Inflammatory macrophage treated with lipopolysaccharide for 4 hours (primary cell): ENCODE data around the gene DIRAS1.
A peak's percentile ranks its signal among the peaks of the same experiment; 100 is the strongest.

Experiments
- DNase-seq: peaks from one replicate; pipeline ENCODE4 v3.0.0-alpha.2; 2020

Gene DIRAS1, protein sequence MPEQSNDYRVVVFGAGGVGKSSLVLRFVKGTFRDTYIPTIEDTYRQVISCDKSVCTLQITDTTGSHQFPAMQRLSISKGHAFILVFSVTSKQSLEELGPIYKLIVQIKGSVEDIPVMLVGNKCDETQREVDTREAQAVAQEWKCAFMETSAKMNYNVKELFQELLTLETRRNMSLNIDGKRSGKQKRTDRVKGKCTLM

DNA sequence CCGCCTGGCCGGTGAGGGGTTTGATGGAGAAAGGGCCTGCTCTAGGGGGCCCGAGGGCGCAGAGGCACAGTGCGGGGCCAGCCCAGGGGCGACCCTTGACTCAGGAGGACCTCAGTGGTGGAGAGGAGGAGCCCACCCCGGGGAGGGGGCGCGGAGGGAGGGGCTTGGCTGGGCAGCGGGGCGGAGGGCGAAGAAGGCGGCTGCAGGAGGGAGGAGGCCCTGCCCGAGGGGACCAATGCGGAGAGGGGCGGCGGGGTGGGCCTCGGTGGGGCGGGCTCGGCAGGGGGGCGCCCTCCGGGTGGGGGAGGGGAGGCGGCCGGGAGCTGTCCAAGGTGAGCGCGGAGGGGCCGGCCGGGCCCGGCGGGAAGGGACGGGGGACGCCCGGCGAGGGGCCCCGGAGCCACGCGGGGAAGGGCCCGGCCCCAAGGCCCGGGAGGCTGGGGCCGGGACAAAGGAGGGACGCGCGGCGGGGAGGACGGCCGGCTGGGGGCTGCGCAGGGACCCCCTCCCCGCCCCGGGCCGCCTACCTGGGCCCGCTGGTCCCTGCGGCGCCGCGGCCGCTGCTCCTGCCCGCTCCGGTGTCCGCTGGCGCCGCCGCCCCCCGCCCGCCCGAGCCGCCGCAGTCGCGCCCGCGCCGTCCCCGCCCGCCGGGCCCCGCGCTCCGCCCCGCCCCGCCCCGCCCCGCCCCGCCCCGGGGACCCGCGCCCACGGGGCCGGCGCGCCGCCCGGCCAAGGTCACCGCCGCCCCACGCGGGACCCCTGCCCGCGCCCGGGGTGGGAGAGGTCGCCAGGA lies at the start of gene DIRAS1:
TSS of gene DIRAS1 (minus strand) at position 596 of the 793 bp plus-strand sequence. CDS start 3,566 bp downstream, outside the sequence.
- no peak for DNase-seq

DNA sequence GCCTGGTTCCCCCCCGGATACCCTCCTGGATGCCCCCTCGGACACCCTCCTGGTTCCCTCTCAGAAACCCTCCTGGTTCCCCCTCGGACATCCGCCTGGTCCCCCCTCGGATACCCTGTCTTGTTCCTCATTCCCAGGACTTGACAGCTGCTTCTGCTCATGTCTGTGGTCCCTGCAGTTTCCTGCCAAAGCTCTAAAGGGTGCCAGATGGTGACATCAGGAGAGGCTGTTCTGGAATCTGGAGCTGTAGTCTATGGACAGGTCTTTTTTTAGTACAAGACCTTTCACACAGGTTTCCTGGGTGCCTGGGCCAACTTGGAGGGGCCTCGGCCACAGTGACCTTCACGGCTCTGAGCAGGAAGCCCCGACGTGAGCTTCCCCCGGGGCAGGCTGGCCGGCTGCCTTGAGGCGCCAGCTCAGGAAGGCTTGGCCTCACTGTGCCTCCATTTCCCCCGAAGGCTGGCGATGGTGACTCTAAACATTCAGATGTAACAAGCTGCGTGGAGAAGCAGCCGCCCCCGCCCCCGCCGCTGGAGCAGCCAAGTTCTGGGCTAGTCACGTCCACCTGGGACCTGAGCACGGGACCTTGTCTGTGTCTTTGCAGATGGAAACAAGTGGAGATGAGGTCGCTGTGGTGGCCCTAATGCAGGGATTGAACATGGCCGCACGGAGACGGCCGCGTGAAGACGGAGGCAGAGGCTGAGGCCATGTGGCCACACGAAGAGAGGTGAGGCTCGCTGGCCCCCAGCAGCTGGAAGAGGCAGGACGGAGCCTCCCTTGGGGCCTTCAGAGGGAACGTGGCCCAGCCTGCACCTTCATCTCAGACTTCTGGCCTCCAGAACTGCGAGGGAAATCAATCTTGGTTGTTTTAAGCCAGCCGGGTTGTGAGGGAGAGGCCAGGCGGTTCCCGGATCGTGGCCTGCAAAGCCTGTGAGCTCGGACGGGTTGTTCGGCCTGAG lies 49.2 kb upstream of the DIRAS1 start:
- peak; percentile 39 for DNase-seq

DNA sequence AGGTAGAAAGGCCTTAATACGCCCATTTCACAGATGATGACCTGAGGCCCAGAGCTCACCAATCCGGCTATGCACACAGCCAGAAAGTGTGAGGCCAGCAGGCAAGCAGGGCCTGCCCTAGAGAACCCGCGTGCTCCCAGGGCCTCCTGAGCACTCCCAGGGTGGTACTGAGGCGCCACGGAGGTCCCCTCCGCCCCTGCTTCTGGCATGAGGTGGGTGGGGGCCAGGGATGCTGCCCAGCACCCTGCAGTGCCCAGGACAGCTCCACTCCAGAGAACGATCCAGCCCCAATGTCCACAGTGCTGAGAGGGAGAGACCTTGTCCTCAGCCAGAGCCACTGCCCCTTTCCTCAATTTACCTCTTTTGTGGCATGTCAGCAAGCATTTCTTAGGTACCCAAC lies 48.0 kb upstream of the DIRAS1 start:
- DNase-seq = no peak

DNA sequence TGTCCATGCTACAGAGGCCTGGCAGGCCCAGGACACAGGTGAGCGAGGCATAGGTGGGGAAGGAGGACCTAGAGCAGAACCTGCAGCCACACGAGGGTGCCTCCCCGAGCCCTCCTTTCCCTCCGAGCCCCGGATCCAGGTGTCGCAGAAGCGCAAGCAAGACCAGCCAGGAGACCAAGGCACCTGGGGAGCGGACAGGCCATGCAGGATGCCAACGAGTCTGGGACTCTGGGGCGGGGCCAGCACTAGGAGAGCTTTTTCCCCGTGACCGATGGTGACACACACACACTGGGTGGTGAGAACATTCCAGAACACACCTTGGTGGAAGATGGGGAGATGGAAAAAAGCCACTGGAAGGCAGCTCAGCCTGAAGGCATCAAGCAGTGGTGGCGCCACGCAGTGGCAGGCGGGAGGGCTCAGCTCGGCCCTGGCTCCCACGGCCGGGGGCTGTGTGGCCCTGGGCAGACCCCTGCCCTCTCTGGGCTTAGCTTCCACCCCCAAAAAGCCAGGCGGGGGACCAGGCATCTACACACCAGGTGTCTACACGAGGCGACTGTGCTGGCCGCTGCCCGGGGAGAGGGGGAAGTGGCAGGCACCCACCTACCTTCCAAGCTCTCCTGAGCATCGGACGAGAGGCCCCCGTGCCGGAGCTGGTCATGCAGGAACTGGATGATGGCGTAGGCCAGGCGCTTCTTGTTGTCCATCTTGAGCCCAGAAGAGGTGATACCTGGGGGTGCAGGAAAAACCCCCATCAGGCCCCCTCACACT lies 47.4 kb upstream of the DIRAS1 start:
- DNase-seq = no peak

DNA sequence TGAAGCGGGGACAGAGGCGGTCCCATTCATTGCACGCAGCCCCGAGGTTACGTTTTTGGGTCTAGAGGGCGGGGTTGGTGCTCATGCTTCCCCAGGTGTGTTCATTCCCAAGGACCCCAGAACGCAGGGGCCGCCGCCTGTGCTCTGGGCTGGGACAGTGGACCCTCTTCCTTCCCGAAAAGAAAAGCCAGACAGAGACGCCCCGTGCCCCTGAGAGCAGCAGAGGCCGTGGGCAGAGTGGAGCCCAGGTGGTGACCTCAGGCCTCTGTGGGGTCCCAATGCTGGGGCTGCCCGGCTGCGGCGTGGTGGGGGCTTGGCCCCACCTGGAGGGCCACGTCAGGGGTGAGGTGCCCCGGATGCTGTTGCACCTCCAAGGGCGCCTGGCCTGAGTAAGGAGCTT lies 46.5 kb upstream of the DIRAS1 start:
- no peak for DNase-seq

DNA sequence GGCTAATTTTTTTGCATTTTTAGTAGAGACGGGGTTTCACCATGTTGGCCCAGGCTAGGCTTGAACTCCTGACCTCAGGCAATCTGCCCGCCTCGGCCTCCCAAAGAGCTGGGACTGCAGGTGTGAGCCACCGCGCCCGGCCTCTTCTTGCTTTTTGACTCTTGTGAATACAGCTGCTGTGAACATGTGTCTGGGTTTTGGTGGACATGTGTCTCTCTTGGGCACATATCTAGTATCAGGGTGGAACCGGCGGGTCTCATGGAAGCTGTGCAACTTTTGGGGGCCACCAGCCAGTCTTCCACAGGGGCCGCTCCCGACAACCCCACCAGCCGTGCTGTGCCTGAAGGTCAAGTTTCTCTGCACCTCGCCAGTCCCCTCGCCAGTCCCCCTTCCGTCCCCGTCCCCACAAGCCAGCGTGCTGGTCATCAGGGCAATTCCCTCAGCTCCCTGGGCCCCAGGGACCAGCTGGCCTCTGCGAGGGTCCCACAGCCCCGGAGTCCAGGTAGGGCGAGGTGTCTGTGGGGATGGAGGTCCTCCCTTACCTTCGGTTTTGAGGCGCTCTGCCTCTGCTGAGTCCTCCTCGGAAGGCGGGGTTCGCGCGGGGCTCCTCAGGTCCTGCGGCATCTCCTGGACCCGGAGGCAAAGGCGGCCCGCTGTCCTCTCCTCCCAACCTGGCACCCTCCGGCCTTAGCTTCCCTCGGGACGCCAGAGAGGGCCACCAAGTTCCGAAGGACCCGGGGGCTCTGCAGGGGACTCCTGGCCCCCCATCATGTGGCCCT lies 45.6 kb upstream of the DIRAS1 start:
- no peak for DNase-seq

DNA sequence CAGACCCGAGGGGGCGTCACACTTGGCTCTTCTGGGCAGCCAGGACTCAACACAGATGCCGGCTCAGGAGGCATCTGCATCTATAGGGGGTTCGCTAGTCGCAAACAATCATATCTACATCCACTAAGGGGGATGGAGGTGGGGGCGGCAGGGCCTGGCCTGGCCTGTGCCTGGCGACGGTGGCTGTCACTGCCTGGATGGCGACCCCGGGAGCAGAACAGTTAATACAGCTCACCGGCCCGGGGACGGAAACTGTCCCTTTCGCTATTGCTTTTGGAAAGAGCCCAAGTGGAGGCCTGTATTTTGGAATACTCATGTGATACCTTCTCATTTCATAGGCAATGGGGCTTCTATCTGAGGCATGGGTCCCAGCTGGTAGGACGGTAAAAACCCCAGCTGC lies 44.2 kb upstream of the DIRAS1 start:
- no peak for DNase-seq

DNA sequence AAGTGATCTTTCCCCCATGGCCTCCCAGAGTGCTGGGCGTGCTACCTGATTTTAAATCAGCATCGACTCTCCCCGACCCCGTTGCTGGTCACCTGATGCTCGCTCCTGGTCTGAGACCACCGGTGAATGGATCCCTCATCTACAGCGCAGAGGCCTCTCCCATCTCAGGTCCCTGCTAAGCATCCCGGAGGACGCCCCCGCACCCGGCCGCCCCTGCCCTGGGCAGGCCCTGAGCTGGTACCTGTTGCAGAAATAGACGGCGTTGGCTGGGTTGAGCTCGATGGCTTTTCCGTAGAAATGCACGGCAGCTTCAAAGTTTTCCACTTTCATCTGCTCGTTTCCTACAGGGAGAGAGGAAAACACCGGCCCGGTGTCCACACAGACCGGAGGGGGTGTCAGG lies 43.8 kb upstream of the DIRAS1 start:
- DNase-seq = no peak

DNA sequence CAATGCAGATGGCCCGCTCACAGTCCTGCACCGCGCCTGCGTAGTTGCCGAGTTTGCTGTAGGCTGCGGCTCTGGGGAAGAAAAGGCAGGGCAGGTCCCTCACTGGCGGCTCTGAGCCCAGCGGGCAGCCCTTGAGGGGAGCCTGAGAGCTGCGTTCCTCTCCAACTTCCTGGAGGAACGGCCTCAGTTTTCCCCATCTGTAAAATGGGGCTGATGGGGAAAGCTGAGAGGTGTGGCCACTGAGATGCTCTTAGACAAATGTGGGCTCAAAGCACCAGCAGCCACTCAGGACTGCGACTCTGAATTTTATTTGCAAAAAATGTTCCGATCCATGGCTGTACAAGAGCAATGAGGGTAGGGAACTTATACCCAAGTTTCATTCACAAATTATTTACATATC lies 42.5 kb upstream of the DIRAS1 start:
- no peak for DNase-seq

DNA sequence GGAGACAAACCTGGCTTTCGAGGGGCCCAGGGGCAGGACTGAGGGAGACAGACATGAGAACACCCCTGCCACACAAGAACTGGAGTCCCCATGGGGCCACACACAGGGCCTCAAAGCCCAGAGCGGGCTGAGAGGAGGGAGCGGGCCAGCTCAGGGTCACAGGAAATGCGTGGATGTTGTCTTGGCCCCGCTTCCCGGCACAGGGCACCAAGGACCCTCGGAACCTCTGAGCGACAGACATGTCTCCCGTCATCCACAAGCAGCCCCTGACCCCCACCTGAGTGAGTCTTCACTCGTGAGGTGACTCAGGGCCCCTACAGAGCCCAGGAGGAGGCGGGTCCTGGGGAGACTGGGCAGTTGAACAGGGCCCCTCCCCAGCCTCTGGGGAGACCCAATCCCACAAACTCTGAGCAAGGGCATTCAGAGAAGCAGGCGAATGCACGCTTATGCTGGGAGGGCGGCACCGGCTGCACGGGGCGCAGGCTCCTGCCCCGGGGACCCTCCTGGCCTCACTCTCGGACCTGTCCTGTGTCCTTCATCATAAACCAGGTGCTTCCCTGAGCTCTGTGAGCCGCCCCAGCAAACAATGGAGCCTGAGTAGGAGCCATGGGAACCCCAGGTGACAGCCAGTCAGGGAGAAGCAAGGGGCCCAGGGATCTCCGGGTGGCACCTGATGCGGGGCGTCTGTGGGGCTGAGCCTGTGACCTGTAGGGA lies 41.8 kb upstream of the DIRAS1 start:
- no peak for DNase-seq

DNA sequence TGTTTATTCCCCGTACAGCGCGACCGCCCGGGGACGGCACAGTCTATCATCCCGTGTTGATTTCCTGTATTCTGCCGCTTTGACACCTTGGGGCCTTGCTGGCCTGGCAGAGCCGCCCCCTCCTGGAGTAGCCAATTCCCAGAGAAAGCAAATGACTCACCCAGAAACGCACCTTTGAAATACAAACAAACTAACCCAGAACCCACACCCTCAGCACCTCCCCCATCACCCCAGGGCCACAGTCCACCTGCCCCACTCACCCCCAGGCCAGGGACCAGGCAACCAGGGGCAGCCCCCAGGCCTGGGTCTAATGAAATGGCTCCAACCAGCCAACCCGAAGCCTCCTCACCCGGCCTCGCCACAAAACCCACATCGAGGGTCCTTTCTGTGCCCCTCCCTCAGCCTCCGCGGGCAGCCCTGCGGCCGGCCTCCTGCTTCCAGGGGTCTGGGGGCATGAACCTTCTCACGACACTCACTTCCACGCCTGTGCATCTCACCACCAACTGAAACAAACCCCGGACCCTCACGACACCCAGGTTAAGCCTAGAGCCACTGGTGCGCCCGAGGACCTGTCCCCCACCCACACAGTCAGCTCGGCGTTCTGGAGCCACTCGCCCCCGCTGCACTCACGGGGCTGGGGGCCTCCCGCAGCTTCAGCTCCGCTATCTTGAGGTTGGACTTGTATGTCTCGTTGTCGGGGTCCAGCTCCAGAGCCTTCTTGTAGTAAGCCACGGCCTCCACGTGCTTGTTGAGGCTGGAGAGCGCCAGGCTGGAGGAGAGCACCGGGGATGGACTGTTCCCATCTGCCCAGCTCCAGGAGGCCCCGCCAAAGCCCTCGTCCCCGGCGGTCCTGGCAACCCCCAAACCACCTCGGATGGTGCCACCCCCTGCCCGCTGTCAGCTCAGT lies 41.0 kb upstream of the DIRAS1 start:
- DNase-seq = no peak

DNA sequence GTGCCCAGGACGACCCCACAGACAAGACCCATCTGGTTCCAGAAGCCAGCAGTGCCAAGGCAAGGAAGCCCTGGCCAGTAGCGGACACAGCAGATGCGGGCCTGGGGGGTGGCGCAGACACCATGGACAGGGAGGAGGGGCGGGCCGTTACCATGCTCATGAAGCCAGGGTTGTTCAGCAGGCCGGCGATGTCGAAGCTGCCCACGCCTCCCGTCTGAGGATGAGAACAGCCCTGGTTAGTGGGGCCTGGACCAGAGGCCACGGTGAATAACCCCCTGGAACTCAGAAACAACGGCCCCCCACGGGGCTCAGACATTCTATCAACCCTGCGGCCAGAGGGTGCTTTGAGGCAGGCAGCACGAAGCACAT lies 40.1 kb upstream of the DIRAS1 start:
- no peak for DNase-seq

DNA sequence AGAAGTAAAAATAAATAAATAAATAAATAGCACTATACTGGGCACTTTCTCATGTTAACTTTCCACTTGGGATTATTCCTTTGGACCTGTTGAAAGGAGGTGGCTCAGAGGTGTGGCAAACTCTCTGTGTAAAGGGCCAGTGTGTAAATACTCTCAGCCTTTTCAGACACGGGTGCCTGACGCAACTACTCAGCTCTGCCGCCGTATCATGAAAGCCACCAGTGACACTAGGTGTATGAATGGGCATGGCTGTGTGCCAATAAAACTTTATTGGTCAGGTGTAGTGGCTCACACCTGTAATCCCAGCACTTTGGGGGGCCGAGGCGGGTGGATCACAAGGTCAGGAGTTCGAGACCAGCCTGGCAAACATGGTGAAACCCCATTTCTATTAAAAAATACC lies 38.8 kb upstream of the DIRAS1 start:
- no peak for DNase-seq

DNA sequence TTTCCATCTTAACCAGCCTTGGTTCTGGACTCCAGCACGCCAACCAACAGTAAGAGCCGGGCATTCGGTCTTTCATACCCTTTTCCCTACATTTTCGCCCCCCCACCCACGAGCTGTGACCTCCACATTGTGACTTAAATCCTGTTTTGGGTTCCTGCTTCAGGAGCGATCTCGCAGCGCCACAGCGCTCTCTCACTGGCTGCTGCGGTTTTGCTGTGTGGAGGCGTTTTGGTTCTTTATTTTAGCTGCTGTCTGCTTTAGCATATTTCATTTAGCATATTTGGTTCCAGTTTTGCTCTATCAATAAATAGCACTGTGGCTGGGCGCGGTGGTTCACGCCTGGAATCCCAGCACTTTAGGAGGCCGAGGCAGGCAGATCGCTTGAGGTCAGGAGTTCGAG lies 38.2 kb upstream of the DIRAS1 start:
- DNase-seq = no peak

DNA sequence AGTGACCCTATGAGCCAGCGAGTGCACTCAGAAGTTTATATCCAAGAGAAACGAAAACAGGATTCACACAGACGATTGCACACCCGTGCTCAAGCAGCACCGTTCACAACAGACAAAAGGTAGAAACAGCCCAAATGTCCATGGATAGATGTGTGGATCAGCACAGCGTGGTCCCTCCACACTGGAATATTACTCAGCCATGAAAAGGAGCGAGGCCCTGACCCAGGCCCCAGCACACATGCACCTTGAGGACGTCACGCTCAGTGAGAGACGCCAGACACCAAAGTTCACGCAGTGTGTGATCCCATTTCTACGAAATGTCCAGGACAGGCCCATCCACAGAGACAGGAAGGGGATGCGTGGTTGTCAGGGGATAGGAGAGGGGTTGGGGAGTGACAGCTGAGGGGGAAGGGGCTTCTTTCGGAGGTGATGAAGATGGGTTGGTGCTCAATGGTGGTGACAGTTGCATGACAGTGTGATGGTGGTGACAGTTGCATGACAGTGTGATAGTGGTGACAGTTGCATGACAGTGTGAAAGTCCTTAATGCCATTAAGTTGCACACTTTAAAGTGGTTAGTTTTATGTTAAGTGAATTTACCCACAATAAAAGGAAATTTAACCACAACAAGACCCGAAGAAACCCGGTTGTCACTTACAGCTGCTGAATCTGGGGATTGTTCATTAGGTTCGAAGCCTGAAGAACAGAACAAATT lies 37.6 kb upstream of the DIRAS1 start:
- DNase-seq = no peak

DNA sequence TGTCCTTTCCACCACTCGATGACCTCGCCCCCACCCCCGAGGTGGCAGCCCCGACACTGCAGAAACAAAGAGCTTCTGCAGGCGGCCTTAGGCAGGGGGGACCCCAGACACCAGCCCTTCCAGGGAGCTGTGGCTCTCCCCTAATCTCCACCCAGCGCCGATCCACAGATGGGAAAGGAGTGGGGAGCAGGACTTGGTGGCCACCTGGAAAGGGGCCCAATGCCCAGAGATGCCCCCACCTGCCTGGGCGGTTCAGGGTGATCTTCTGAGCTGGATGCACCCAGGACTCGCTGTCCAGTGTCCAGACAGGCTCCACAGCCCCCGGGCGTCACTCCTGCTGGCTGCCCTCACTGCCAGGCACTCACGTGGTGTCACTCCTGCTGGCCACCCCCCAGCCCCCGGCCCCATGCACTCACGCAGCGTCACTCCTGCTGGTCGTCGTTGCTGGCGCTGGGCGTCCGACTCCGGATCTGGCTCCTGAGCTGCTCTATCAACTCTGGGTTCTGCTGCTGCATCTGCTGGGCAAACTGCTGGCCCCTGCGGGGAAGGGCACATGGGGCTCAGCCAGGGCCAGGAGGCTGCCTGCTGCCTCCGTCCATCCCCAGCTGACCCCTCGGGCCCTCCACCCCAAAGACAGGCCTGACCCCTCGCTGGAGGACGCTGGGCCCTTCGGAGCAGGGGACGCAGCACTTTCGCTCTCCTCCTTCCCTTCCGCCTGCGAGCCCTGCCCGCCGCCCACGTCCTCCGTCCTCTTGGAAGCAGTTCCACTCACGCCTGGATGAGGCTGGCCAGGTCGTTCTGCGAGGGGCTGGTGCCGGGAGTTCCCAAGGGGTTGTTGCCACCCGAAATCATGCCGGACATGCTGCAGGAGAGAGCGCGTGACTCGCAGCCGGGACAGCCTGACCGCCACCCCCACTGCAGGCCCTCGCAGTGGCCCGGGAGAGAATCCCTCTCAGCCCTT lies 36.0 kb upstream of the DIRAS1 start:
- no peak for DNase-seq

DNA sequence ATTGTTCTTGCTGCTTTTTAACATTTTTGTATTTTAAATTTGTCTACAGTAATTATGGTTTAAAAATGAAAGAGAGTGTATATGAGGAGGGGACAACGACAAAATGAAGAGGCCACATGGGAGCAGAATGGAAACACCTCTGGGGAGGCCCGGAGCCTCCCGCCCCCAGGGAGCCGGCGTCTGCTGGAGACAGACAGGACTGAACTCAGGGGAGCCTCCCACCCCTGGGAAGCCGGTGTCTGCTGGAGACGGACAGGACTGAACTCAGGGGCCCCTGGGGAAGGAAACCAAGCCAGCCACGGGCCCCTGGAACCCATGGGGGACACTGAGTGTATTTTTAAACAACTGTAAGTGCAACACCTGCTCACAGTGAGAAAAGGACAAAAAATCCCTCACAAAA lies 35.3 kb upstream of the DIRAS1 start:
- no peak for DNase-seq

DNA sequence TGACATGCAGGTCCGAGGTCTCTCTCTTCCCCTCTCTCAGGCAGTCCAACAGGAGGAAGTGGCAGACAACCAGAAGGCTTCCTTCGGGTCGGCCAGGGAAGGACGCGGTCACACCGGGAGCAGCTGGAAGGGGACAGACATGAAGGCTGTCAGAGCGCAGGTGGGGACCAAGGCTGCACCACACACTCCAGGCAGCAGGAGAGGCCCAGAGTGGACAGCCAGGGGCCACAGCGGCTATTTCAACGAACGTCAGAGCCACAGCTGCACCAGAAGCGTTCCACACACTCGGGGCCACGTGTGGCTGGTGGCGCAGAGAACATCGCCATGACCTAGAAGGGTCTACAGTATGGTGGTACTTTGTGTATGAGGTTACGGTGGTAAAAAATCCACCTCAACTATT lies 34.6 kb upstream of the DIRAS1 start:
- DNase-seq = no peak

DNA sequence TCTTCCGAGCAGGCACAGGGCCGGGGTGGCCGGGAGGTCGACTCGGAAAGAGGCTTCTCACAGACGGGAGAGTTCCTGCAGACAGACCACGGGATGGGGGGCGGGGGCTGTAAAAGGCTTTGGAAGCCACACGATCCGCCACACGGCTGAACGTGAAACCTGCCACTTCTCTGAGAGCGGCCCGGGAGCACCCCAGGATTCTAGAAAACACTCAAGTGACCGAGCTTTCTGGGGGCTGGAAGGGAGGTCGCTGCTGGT lies 34.2 kb upstream of the DIRAS1 start:
- no peak for DNase-seq
